WTC11 (cell line): ENCODE results near the gene TMEM252. TPM values are rescaled to one million over a fixed set of nuclear protein-coding genes. Genes with fewer than 3 reads are reported as not detected.

Source experiments
- ATAC-seq: fragments of 200-7000 bp; cut with Tn5 transposase; 2 replicates; pipeline ENCODE4 v1.10.0; 2021; ENCODE audit warnings: mild to moderate bottlenecking, moderate library complexity
- CTCF ChIA-PET: fragments of 300-600 bp; sonication (Branson Sonifier 250); formaldehyde crosslinking; loops from one replicate; lab custom pipeline; 2021; ENCODE audit warnings: antibody characterized with exemption; lab: Charles Lee
- POLR2A ChIA-PET: fragments of 350-600 bp; sonication (Branson Sonifier 250); formaldehyde crosslinking; loops from one replicate; lab custom pipeline; 2021; ENCODE audit warnings: antibody characterized with exemption; lab: Charles Lee
- DNase-seq: peaks from one replicate; pipeline ENCODE4 v3.0.0; 2021; ENCODE audit warnings: low spot score
- H3K27ac Mint-ChIP-seq: 2 replicates; pipeline ENCODE4 v1.8.0; 2021; ENCODE audit warnings: mixed read lengths
- H3K27me3 Mint-ChIP-seq: 2 replicates; pipeline ENCODE4 v1.8.0; 2021; ENCODE audit warnings: low read depth, mild to moderate bottlenecking, moderate library complexity, mixed read lengths
- H3K36me3 Mint-ChIP-seq: 2 replicates; pipeline ENCODE4 v1.8.0; 2021; ENCODE audit warnings: mixed read lengths
- H3K4me1 Mint-ChIP-seq: 2 replicates; pipeline ENCODE4 v1.8.0; 2022; ENCODE audit warnings: mixed read lengths
- H3K4me3 Mint-ChIP-seq: 2 replicates; pipeline ENCODE4 v1.8.0; 2021; ENCODE audit warnings: mild to moderate bottlenecking, moderate library complexity, mixed read lengths
- H3K9me3 Mint-ChIP-seq: 2 replicates; pipeline ENCODE4 v1.8.0; 2021; ENCODE audit warnings: mixed read lengths
- AR ChIP-seq: fragments of 250-450 bp; sonication (Bioruptor Pico); IDR thresholded peaks from 2 replicates; pipeline ENCODE4 v1.9.0; 2021; ENCODE audit warnings: mild to moderate bottlenecking
- CREB1 ChIP-seq: sonication (generic); formaldehyde crosslinking; IDR thresholded peaks from 2 replicates; pipeline ENCODE4 v1.8.0; 2023; ENCODE audit warnings: mild to moderate bottlenecking, missing genetic modification reagents
- CTCF ChIP-seq: fragments of 200-600 bp; IDR thresholded peaks from 2 replicates; pipeline ENCODE4 v1.8.0; 2022; ENCODE audit warnings: antibody characterized with exemption
- ERG ChIP-seq: fragments of 250-450 bp; sonication (Bioruptor Pico); IDR thresholded peaks from 2 replicates; pipeline ENCODE4 v1.8.0; 2021; ENCODE audit warnings: mild to moderate bottlenecking
- FOXJ3 ChIP-seq: sonication (generic); formaldehyde crosslinking; IDR thresholded peaks from 2 replicates; pipeline ENCODE4 v1.9.0; 2021; ENCODE audit warnings: missing genetic modification reagents, mild to moderate bottlenecking, borderline replicate concordance
- GRHL2 ChIP-seq: fragments of 250-450 bp; sonication (Bioruptor Pico); IDR thresholded peaks from 2 replicates; pipeline ENCODE4 v1.8.0; 2022; ENCODE audit warnings: mild to moderate bottlenecking, moderate library complexity; ENCODE audit not compliant: insufficient replicate concordance, severe bottlenecking
- HMGXB4 ChIP-seq: sonication (generic); formaldehyde crosslinking; IDR thresholded peaks from 2 replicates; pipeline ENCODE4 v1.8.1; 2023; ENCODE audit warnings: mild to moderate bottlenecking, moderate library complexity, missing genetic modification reagents
- KAT7 ChIP-seq: sonication (generic); formaldehyde crosslinking; IDR thresholded peaks from 2 replicates; pipeline ENCODE4 v1.8.1; 2023; ENCODE audit warnings: missing genetic modification reagents, mild to moderate bottlenecking, borderline replicate concordance
- NR1H2 ChIP-seq: sonication (generic); formaldehyde crosslinking; IDR thresholded peaks from 2 replicates; pipeline ENCODE4 v1.9.0; 2021; ENCODE audit warnings: mild to moderate bottlenecking, moderate library complexity, missing genetic modification reagents
- NR2C2 ChIP-seq: sonication (generic); formaldehyde crosslinking; IDR thresholded peaks from 2 replicates; pipeline ENCODE4 v1.8.0; 2022; ENCODE audit warnings: mild to moderate bottlenecking, missing genetic modification reagents
- RELA ChIP-seq: sonication (generic); formaldehyde crosslinking; IDR thresholded peaks from 2 replicates; pipeline ENCODE4 v1.8.1; 2022; ENCODE audit warnings: missing genetic modification reagents, mild to moderate bottlenecking, borderline replicate concordance
- SP1 ChIP-seq: sonication (generic); formaldehyde crosslinking; conservative IDR thresholded peaks from 2 replicates; pipeline ENCODE4 v1.8.1; 2022; ENCODE audit warnings: missing genetic modification reagents
- TEAD4 ChIP-seq: sonication (generic); formaldehyde crosslinking; IDR thresholded peaks from 2 replicates; pipeline ENCODE4 v1.8.0; 2022; ENCODE audit warnings: mild to moderate bottlenecking, missing genetic modification reagents
- TP53 ChIP-seq: sonication (generic); formaldehyde crosslinking; IDR thresholded peaks from 2 replicates; pipeline ENCODE4 v1.8.1; 2023; ENCODE audit warnings: mild to moderate bottlenecking, missing genetic modification reagents
- ZBTB21 ChIP-seq: sonication (generic); formaldehyde crosslinking; IDR thresholded peaks from 2 replicates; pipeline ENCODE4 v1.8.1; 2023; ENCODE audit warnings: mild to moderate bottlenecking, missing genetic modification reagents, borderline replicate concordance
- ZNF219 ChIP-seq: sonication (generic); formaldehyde crosslinking; IDR thresholded peaks from 2 replicates; pipeline ENCODE4 v1.8.0; 2023; ENCODE audit warnings: missing genetic modification reagents, mild to moderate bottlenecking, borderline replicate concordance
- total RNA-seq: library from RNA; stranded (reverse); gene quantifications from 3 replicates; pipeline ENCODE4 v1.2.3, GENCODE V29; 2021

Gene TMEM252
- total RNA-seq, 1 experiment from 2014 or later: not detected

GRCh38 chr9:68495247-68495646 lies 45.4 kb downstream of the TMEM252 start:
- POLR2A ChIA-PET: interaction anchor here (0.6 kb wide), 1 partner anchor 34 kb away, joined by 3 read pairs; no protein-coding TSS in a partner anchor
- CTCF ChIA-PET: no interaction called here
- Mint-ChIP-seq H3K27me3 (peaks cover 95% of the 10 kb centered on the region), H3K36me3 (no peaks in the 10 kb centered on the region), H3K4me1 (no peaks in the 10 kb centered on the region), H3K9me3 (no peaks in the 10 kb centered on the region), H3K4me3 (no peak overlapping the region), H3K27ac (no peak overlapping the region)
- DNase-seq: no peak
- ATAC-seq: no peak
- TF ChIP-seq ZNF219 (CRISPR knock-in tag) (no peak), GRHL2 (CRISPR knock-in tag) (no peak), NR2C2 (CRISPR knock-in tag) (no peak), RELA (CRISPR knock-in tag) (no peak), FOXJ3 (no peak), AR (no peak), SP1 (CRISPR knock-in tag) (no peak), NR1H2 (CRISPR knock-in tag) (no peak), CREB1 (CRISPR knock-in tag) (no peak)

- TF ChIP-seq FOXJ3 (no peak), TP53 (CRISPR knock-in tag) (no peak), ZBTB21 (CRISPR knock-in tag) (no peak), ERG (CRISPR knock-in tag) (no peak), TEAD4 (CRISPR knock-in tag) (no peak), CTCF (no peak), HMGXB4 (CRISPR knock-in tag) (no peak), KAT7 (CRISPR knock-in tag) (no peak)
- Mint-ChIP-seq H3K36me3 (no peaks in the 10 kb centered on the region), H3K4me1 (no peaks in the 10 kb centered on the region), H3K27me3 (peaks cover 94% of the 10 kb centered on the region), H3K27ac (no peak overlapping the region), H3K9me3 (no peaks in the 10 kb centered on the region), H3K4me3 (no peak overlapping the region)
- DNase-seq (no peak), ATAC-seq (no peak)
- ChIA-PET POLR2A (no interaction called here), CTCF (no interaction called here)
Observed at GRCh38 chr9:68493958-68494577, 46.6 kb downstream of the TMEM252 start.
